ENCODE data around the gene ACTR5.

GRCh38 chr20:38755324-38755910, 7.2 kb downstream of the ACTR5 start:
- TF ChIP-seq POLR2A (IDR thresholded peaks at IDR 0.05) (no peak), CTCF (IDR thresholded peaks at IDR 0.05) (no peak), EP300 (IDR thresholded peaks at IDR 0.05) (no peak)
